HepG2 (cell line): ENCODE measurements around the gene SDK2. TPM values are rescaled to one million over a fixed set of nuclear protein-coding genes. Genes with fewer than 3 reads are reported as not detected.

ENCODE experiments used
- ATAC-seq: fragments of 200-7000 bp; cut with Tn5 transposase; 3 replicates; pipeline ENCODE4 v1.9.1; 2020; ENCODE audit warnings: mild to moderate bottlenecking, moderate library complexity
- BruUV-seq: library from RNA; stranded (reverse); fragments of 400-500 nt; replicated peaks from 2 replicates; lab custom pipeline; 2021; lab: Mats Ljungman, UMichigan
- CTCF ChIA-PET: fragments of 300-600 bp; formaldehyde crosslinking; extraction: SDS; loops from one replicate; lab custom pipeline; 2021; ENCODE audit warnings: low total read pairs, inconsistent platforms, low intra/inter-chr PET ratio; lab: Yijun Ruan, JAX
- POLR2A ChIA-PET: fragments of 350-600 bp; sonication (Branson Sonifier 250); formaldehyde crosslinking; loops from one replicate; lab custom pipeline; 2020; ENCODE audit warnings: antibody characterized with exemption, inconsistent platforms; lab: Yijun Ruan, JAX
- DNase-seq: peaks from one replicate; pipeline ENCODE4 v3.0.0-alpha.2; 2015; ENCODE audit warnings: low spot score
- FAIRE-seq: peaks from 3 replicates; lab custom pipeline; 2011; peaks lifted over from hg19 to GRCh38; lab: Jason Lieb, UNC
- H2AFZ ChIP-seq: one replicate; pipeline ENCODE4 v1.6.1; 2011; ENCODE audit warnings: low read length, inconsistent platforms
- H3K27ac ChIP-seq: fragments of 300-600 bp; 3 replicates; pipeline ENCODE4 v1.8.0; 2011; ENCODE audit warnings: mixed run types, mild to moderate bottlenecking, mixed read lengths, low read length, inconsistent platforms; ENCODE audit not compliant: insufficient read depth; ENCODE audit errors: extremely low read length
- H3K27me3 ChIP-seq, 2 experiments: fragments of 200-600 bp in 1 of 2; 2 replicates in 1 of 2; 3 replicates in 1 of 2; pipeline versions ENCODE4 v1.6.0 to v1.8.0; 2011; ENCODE audit warnings: low read length in 2 of 2, mild to moderate bottlenecking in 2 of 2, moderate library complexity in 2 of 2, inconsistent platforms in 1 of 2; ENCODE audit not compliant: insufficient read depth in 2 of 2, control insufficient read depth in 1 of 2
- H3K36me3 ChIP-seq, 2 experiments: fragments of 200-600 bp in 1 of 2; replicated peaks in 1 of 2; 2 replicates in 1 of 2; 3 replicates in 1 of 2; pipeline versions ENCODE4 v1.5.1 to v1.8.0; 2011; ENCODE audit warnings: low read length in 2 of 2, inconsistent platforms in 1 of 2; ENCODE audit not compliant: insufficient read depth in 2 of 2, control insufficient read depth in 1 of 2
- H3K4me1 ChIP-seq: 2 replicates; pipeline ENCODE4 v1.5.1; 2012; ENCODE audit warnings: low read length, inconsistent platforms; ENCODE audit not compliant: insufficient read depth
- H3K4me2 ChIP-seq: 2 replicates; pipeline ENCODE4 v1.6.0; 2011; ENCODE audit warnings: low read depth, low read length, inconsistent platforms
- H3K4me3 ChIP-seq, 3 experiments: fragments of 200-600 bp in 1 of 3; sonication (generic), shearing (Covaris generic) in 1 of 3; replicated peaks in 1 of 3; 2 replicates each; pipeline ENCODE4 v1.5.1; 2011 to 2016; ENCODE audit warnings: low read length in 3 of 3, inconsistent platforms in 2 of 3, low read depth in 2 of 3, mild to moderate bottlenecking in 2 of 3, control low read depth in 1 of 3, mixed read lengths in 1 of 3; ENCODE audit not compliant: insufficient read depth in 1 of 3
- H3K79me2 ChIP-seq: one replicate; pipeline ENCODE4 v1.6.1; 2011; ENCODE audit warnings: low read length, inconsistent platforms; ENCODE audit not compliant: insufficient read depth
- H3K9ac ChIP-seq: 2 replicates; pipeline ENCODE4 v1.6.0; 2011; ENCODE audit warnings: mild to moderate bottlenecking, low read depth, low read length, inconsistent platforms; ENCODE audit not compliant: insufficient read depth
- H3K9me3 ChIP-seq: 2 replicates; pipeline ENCODE4 v1.5.1; 2012; ENCODE audit warnings: mild to moderate bottlenecking, low read length
- H4K20me1 ChIP-seq: 2 replicates; pipeline ENCODE4 v1.6.0; 2011; ENCODE audit warnings: inconsistent platforms, mild to moderate bottlenecking, low read length, moderate library complexity; ENCODE audit not compliant: insufficient read depth
- CEBPB ChIP-seq: IDR thresholded peaks from 2 replicates; pipeline ENCODE4 v1.6.1; 2011; ENCODE audit warnings: low read depth, low read length, improper control_type of control experiment, borderline replicate concordance
- CTCF ChIP-seq: sonication (generic); formaldehyde crosslinking; IDR thresholded peaks from 2 replicates; pipeline ENCODE4 v1.5.0; 2020; ENCODE audit warnings: mild to moderate bottlenecking, missing genetic modification reagents, moderate library complexity
- ERF ChIP-seq: IDR thresholded peaks from 2 replicates; pipeline ENCODE4 v1.6.1; 2018; ENCODE audit warnings: missing biosample characterization, missing genetic modification reagents
- FOXP1 ChIP-seq, 2 experiments: fragments of 450-650 bp in 1 of 2; IDR thresholded peaks; 2 replicates each; pipeline ENCODE4 v1.6.1; 2017 to 2018; ENCODE audit warnings: antibody characterized with exemption in 1 of 2
- GABPB1 ChIP-seq: IDR thresholded peaks from 2 replicates; pipeline ENCODE4 v1.6.1; 2016; ENCODE audit warnings: mild to moderate bottlenecking, missing genetic modification reagents, moderate library complexity, missing compliant biosample characterization
- HMGXB4 ChIP-seq, 2 experiments: sonication (generic) in 1 of 2; formaldehyde crosslinking in 1 of 2; IDR thresholded peaks; 2 replicates each; pipeline versions ENCODE4 v1.4.0 to v1.6.1; 2018 to 2020; ENCODE audit warnings: missing genetic modification reagents in 2 of 2, borderline replicate concordance in 1 of 2, low read depth in 1 of 2, mild to moderate bottlenecking in 1 of 2, missing biosample characterization in 1 of 2
- SMC3 ChIP-seq: IDR thresholded peaks from 2 replicates; pipeline ENCODE4 v1.6.1; 2011; ENCODE audit warnings: low read length, improper control_type of control experiment
- THYN1 ChIP-seq: sonication (generic); formaldehyde crosslinking; IDR thresholded peaks from 2 replicates; pipeline ENCODE4 v1.8.1; 2023; ENCODE audit warnings: low read depth, mild to moderate bottlenecking, moderate library complexity, missing genetic modification reagents, borderline replicate concordance
- ZFX ChIP-seq: sonication (generic); formaldehyde crosslinking; IDR thresholded peaks from 2 replicates; pipeline ENCODE4 v1.4.0; 2020; ENCODE audit warnings: mild to moderate bottlenecking, low read depth, missing genetic modification reagents, moderate library complexity
- ZNF687 ChIP-seq: sonication (generic); formaldehyde crosslinking; IDR thresholded peaks from 2 replicates; pipeline ENCODE4 v1.5.1; 2020; ENCODE audit warnings: mild to moderate bottlenecking, missing genetic modification reagents, moderate library complexity
- WGBS: methylation state at CpG from one replicate; pipeline ENCODE4 v1.1.6; 2017; ENCODE audit warnings: low lambda C conversion rate; 5-methylcytosine and 5-hydroxymethylcytosine counted together
- in situ Hi-C: cut with HindIII; loops from 2 replicates; pipeline ENCODE4 v1.10.0; 2017; ENCODE audit warnings: low pct_unique_long_range_greater_than_20kb; ENCODE audit not compliant: extremely low pct_ligation_motif_present
- intact Hi-C: fragments of 100-400 bp; cut with micrococcal nuclease; formaldehyde crosslinking; loops from one replicate; pipeline ENCODE4 v1.10.0; 2022; ENCODE audit not compliant: unreplicated experiment
- polyA plus RNA-seq, 8 experiments: library from polyadenylated mRNA; depleted of rRNA in 3 of 8; stranded (reverse) in 7 of 8; unstranded in 1 of 8; fragments of >200 nt; fragmentation: Illumina TruSeq in 4 of 8; extraction: Trizol in 4 of 8; gene quantifications; 2 replicates each; pipeline versions ENCODE4 v1.2.1 to v1.2.3, GENCODE V29; 2011 to 2016; ENCODE audit warnings: low read depth in 4 of 8, missing spikeins in 1 of 8, mixed read lengths in 1 of 8; ENCODE audit not compliant: insufficient read depth in 1 of 8
- total RNA-seq, 5 experiments: library from RNA; depleted of rRNA; stranded (reverse); fragments of >200 nt; fragmentation: Illumina TruSeq; extraction: Trizol; gene quantifications; 2 replicates each; pipeline ENCODE4 v1.2.3, GENCODE V29; 2016; ENCODE audit warnings: low read depth in 1 of 5

SDK2 gene
- total and polyA plus RNA-seq, 2 of the 13 experiments (the other 11 are each of a cell fraction or from before 2014, with no cell fraction given) = not detected

GRCh38 chr17:73360961-73361761, 283.1 kb downstream of the SDK2 start (continued):
- TF ChIP-seq HMGXB4 (CRISPR knock-in tag; IDR thresholded peaks at IDR 0.05; ENCODE audit: borderline replicate concordance in 1 of 2, low read depth in 1 of 2) (0 out of 4 replicates have a peak, but pooled peaks of 1 of the 2 experiments have one; percentile 37), ERF (CRISPR knock-in tag) (no peak), CTCF (CRISPR knock-in tag) (peak; percentile 28; the same call in 1 of the 2 replicates), ZFX (CRISPR knock-in tag) (peak; percentile 42; the same call in 1 of the 2 replicates), THYN1 (CRISPR knock-in tag) (no peak)

- in situ Hi-C loops = loop anchor here (5.0 kb wide), 1 partner anchor 48 kb away; the partner anchor contains the start of gene CDC42EP4
- Histone ChIP-seq H3K4me1 (peaks cover 52% of the 10 kb centered on the region), H3K36me3 (no peaks in the 10 kb centered on the region), H3K9me3 (no peaks in the 10 kb centered on the region), H3K79me2 (no peaks in the 10 kb centered on the region), H3K27ac (no peak overlapping the region), H3K4me3 (peak overlapping the region in 1 of 3 experiments; percentile 32; a peak in 1 of 6 replicates), H4K20me1 (no peaks in the 10 kb centered on the region), H2AFZ (no peak overlapping the region), H3K9ac (no peak overlapping the region), H3K27me3 (peaks cover 30 to 83% of the 10 kb centered on the region in 2 experiments), H3K4me2 (peak overlapping the region; percentile 57)
- peak; percentile 54 for FAIRE-seq
- peak; percentile 72 for DNase-seq
- intact Hi-C loops = loop anchor here (2.0 kb wide), 1 partner anchor 49 kb away; no protein-coding TSS in a partner anchor
- peak; percentile 82 for ATAC-seq
- BruUV-seq = no TSS peak
- ChIA-PET CTCF (interaction anchor here (1.5 kb wide), 2 partner anchors 9 to 104 kb away, joined by 4 to 9 read pairs; no protein-coding TSS in a partner anchor), POLR2A (interaction anchor here (1.0 to 1.7 kb wide), 5 partner anchors 10 to 98 kb away, joined by 3 to 8 read pairs (median 5); partner anchors contain the start of gene CPSF4L)
- WGBS = 1% methylated on average over 7 of the region's 7 CpGs
- peak; percentile 20; the same call in 1 of the 2 replicates for TF ChIP-seq GABPB1 (CRISPR knock-in tag)
- TF ChIP-seq CEBPB = no peak
- TF ChIP-seq FOXP1 (IDR thresholded peaks at IDR 0.05) = no peak
- no peak for TF ChIP-seq FOXP1 (CRISPR knock-in tag; IDR thresholded peaks at IDR 0.05)
- TF ChIP-seq SMC3 = peak; percentile 35
- peak; percentile 55 for TF ChIP-seq ZNF687 (CRISPR knock-in tag)
Measured at GRCh38 chr17:73359987-73360410, 284.2 kb downstream of the SDK2 start.
